CD14-positive monocyte (primary cell): Measurements from ENCODE around the gene MAST4. TPM values are rescaled to one million over a fixed set of nuclear protein-coding genes. Genes with fewer than 3 reads are reported as not detected.

Experiments
- DNase-seq, 3 donors: peaks; one replicate each; pipeline ENCODE4 v3.0.0-alpha.2; 2011 to 2022
- H2AFZ ChIP-seq: 2 replicates; pipeline ENCODE4 v1.6.0; 2012; ENCODE audit warnings: mild to moderate bottlenecking, low read depth, low read length, inconsistent platforms; ENCODE audit not compliant: insufficient read depth, poor library complexity, severe bottlenecking
- H3K27ac ChIP-seq, 2 donors: 1 replicate in 1 of 2; 2 replicates in 1 of 2; pipeline ENCODE4 v1.5.1; 2012 to 2013; ENCODE audit warnings: low read length in 2 of 2, control low read depth in 1 of 2, inconsistent platforms in 1 of 2, low read depth in 1 of 2, mild to moderate bottlenecking in 1 of 2
- H3K27me3 ChIP-seq, 2 donors: one replicate each; pipeline versions ENCODE4 v1.6.0 to v1.6.1; 2011 to 2013; ENCODE audit warnings: low read length in 2 of 2; ENCODE audit not compliant: control insufficient read depth in 2 of 2, insufficient read depth in 2 of 2
- H3K36me3 ChIP-seq, 2 donors: replicated peaks in 1 of 2; 1 replicate in 1 of 2; 2 replicates in 1 of 2; pipeline versions ENCODE4 v1.5.1 to v1.6.1; 2012 to 2013; ENCODE audit warnings: low read length in 2 of 2, control low read depth in 1 of 2, inconsistent platforms in 1 of 2, mild to moderate bottlenecking in 1 of 2; ENCODE audit not compliant: insufficient read depth in 2 of 2, control insufficient read depth in 1 of 2
- H3K4me1 ChIP-seq, 2 donors: 1 replicate in 1 of 2; 2 replicates in 1 of 2; pipeline versions ENCODE4 v1.5.1 to v1.6.1; 2012 to 2013; ENCODE audit warnings: low read length in 2 of 2, control low read depth in 1 of 2, inconsistent platforms in 1 of 2, mild to moderate bottlenecking in 1 of 2, moderate library complexity in 1 of 2; ENCODE audit not compliant: insufficient read depth in 2 of 2, control insufficient read depth in 1 of 2
- H3K4me2 ChIP-seq: replicated peaks from 2 replicates; pipeline ENCODE3; 2012; ENCODE audit warnings: low read length, moderate library complexity, mild to moderate bottlenecking; ENCODE audit not compliant: poor library complexity, severe bottlenecking; ENCODE audit errors: extremely low read depth
- H3K4me3 ChIP-seq, 3 experiments: fragments of 200-600 bp in 1 of 3; sonication (generic) in 1 of 3; replicated peaks in 1 of 3; 1 replicate in 2 of 3; 2 replicates in 1 of 3; pipeline ENCODE4 v1.5.1; 2011 to 2013; ENCODE audit warnings: low read length in 3 of 3, mild to moderate bottlenecking in 3 of 3, control low read depth in 2 of 3, low read depth in 2 of 3, inconsistent platforms in 1 of 3, moderate library complexity in 1 of 3
- H3K79me2 ChIP-seq: 2 replicates; pipeline ENCODE4 v1.6.0; 2012; ENCODE audit warnings: mild to moderate bottlenecking, control low read depth, inconsistent platforms, low read length, moderate library complexity; ENCODE audit not compliant: insufficient read depth
- H3K9ac ChIP-seq: 2 replicates; pipeline ENCODE4 v1.6.0; 2017; ENCODE audit warnings: low read length, mild to moderate bottlenecking; ENCODE audit not compliant: insufficient read depth, poor library complexity, severe bottlenecking
- H3K9me3 ChIP-seq, 2 donors: replicated peaks in 1 of 2; 1 replicate in 1 of 2; 2 replicates in 1 of 2; pipeline versions ENCODE4 v1.5.1 to v1.6.1; 2012 to 2013; ENCODE audit warnings: low read length in 2 of 2, control low read depth in 1 of 2; ENCODE audit not compliant: control insufficient read depth in 1 of 2, insufficient read depth in 1 of 2
- H4K20me1 ChIP-seq: 2 replicates; pipeline ENCODE4 v1.6.0; 2012; ENCODE audit warnings: mild to moderate bottlenecking, low read length, control low read depth, moderate library complexity; ENCODE audit not compliant: insufficient read depth
- H3K27ac Mint-ChIP-seq, 7 donors: one replicate each; pipeline ENCODE4 v1.8.0; 2020; ENCODE audit warnings: mild to moderate bottlenecking in 7 of 7, mixed read lengths in 7 of 7, moderate library complexity in 6 of 7, inconsistent platforms in 2 of 7
- H3K27me3 Mint-ChIP-seq, 3 donors: one replicate each; pipeline ENCODE4 v1.8.0; 2021 to 2022; ENCODE audit warnings: low read depth in 3 of 3, mild to moderate bottlenecking in 3 of 3, mixed read lengths in 3 of 3, moderate library complexity in 3 of 3, inconsistent platforms in 1 of 3
- H3K36me3 Mint-ChIP-seq, 2 donors: one replicate each; pipeline ENCODE4 v1.8.0; 2020; ENCODE audit warnings: mixed read lengths in 2 of 2, inconsistent platforms in 1 of 2, mild to moderate bottlenecking in 1 of 2
- H3K4me1 Mint-ChIP-seq: one replicate; pipeline ENCODE4 v1.8.0; 2020; ENCODE audit warnings: mild to moderate bottlenecking, mixed read lengths
- H3K4me3 Mint-ChIP-seq, 2 donors: one replicate each; pipeline ENCODE4 v1.8.0; 2020; ENCODE audit warnings: mild to moderate bottlenecking in 2 of 2, mixed read lengths in 2 of 2, moderate library complexity in 1 of 2
- H3K9me3 Mint-ChIP-seq, 7 donors: one replicate each; pipeline ENCODE4 v1.8.0; 2020 to 2022; ENCODE audit warnings: mixed read lengths in 7 of 7, mild to moderate bottlenecking in 6 of 7, moderate library complexity in 6 of 7, inconsistent platforms in 2 of 7
- CTCF ChIP-seq: fragments of 200-600 bp; IDR thresholded peaks from one replicate; pipeline ENCODE4 v1.8.0; 2022; ENCODE audit warnings: antibody characterized with exemption, mild to moderate bottlenecking
- WGBS: methylation state at CpG from one replicate; pipeline ENCODE4 v1.1.5; 2013; ENCODE audit warnings: missing lambda C conversion rate; ENCODE audit not compliant: insufficient coverage; 5-methylcytosine and 5-hydroxymethylcytosine counted together
- intact Hi-C, 2 donors: fragments of 100-400 bp; cut with micrococcal nuclease; formaldehyde crosslinking; loops; one replicate each; pipeline versions ENCODE4 v1.15.0 to v1.15.1; 2023
- polyA plus RNA-seq, 3 donors: library from polyadenylated mRNA; depleted of rRNA in 1 of 3; unstranded in 2 of 3; stranded (reverse) in 1 of 3; fragments of 300-500 nt in 2 of 3; fragments of >200 nt in 1 of 3; fragmentation: Illumina TruSeq in 2 of 3; gene quantifications; 1 replicate in 2 of 3; 2 replicates in 1 of 3; pipeline ENCODE4 v1.2.3, GENCODE V29; 2012 to 2021

Gene MAST4
- polyA plus RNA-seq, 3 donors = 0.03 to 0.24 TPM; not detected in 1

DNA sequence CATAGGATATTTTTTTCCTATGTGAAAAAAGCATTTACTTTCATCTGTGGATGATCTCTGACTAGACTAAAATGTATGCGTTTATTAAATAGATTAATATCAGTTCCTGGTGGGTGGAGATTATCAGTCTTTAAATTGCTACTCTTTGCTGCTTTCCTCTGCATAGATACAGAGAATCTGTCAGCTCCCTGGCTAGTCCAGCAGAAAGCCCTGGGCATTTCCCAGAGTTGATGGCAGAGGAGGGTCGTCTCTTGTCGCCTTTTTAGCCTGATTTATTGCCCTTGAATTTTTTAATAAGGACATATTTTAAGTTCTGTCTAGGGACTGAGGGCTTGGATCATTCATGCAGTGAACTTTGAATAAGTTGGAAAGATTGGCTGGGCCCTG, 434.9 kb downstream of the MAST4 start:
- H2AFZ ChIP-seq = no peak overlapping the region
- peaks cover 35% of the 10 kb centered on the region for H3K4me1 Mint-ChIP-seq
- DNase-seq = no peak
- H3K4me1 ChIP-seq = peaks cover 14 to 21% of the 10 kb centered on the region in 2 donors
- no peaks in the 10 kb centered on the region for H3K79me2 ChIP-seq
- no peak overlapping the region for H3K27ac ChIP-seq
- no peak overlapping the region for H3K4me2 ChIP-seq
- H3K27me3 ChIP-seq = no peaks in the 10 kb centered on the region
- no peaks in the 10 kb centered on the region for H3K36me3 Mint-ChIP-seq
- no peaks in the 10 kb centered on the region for H3K9me3 Mint-ChIP-seq
- intact Hi-C loops = no loop called here
- no peak overlapping the region for H3K4me3 ChIP-seq
- H3K27ac Mint-ChIP-seq = no peak overlapping the region
- H3K9ac ChIP-seq = no peak overlapping the region
- H3K4me3 Mint-ChIP-seq = no peak overlapping the region
- H3K36me3 ChIP-seq = no peaks in the 10 kb centered on the region
- no peaks in the 10 kb centered on the region for H4K20me1 ChIP-seq
- no peak for TF ChIP-seq CTCF
- 67% methylated on average over 2 of the region's 3 CpGs for WGBS
- peaks cover 0 to 1% (median 1%) of the 10 kb centered on the region in 3 donors for H3K27me3 Mint-ChIP-seq
- no peaks in the 10 kb centered on the region for H3K9me3 ChIP-seq

GRCh38 chr5:67031692-67032091, 435.5 kb downstream of the MAST4 start:
- H3K36me3 Mint-ChIP-seq = no peaks in the 10 kb centered on the region
- no peaks in the 10 kb centered on the region for H3K9me3 Mint-ChIP-seq
- Histone ChIP-seq H3K27ac (no peak overlapping the region), H3K4me3 (no peak overlapping the region), H3K4me1 (peaks cover 14 to 21% of the 10 kb centered on the region in 2 donors), H3K4me2 (no peak overlapping the region), H4K20me1 (no peaks in the 10 kb centered on the region), H3K27me3 (no peaks in the 10 kb centered on the region), H2AFZ (no peak overlapping the region), H3K9me3 (no peaks in the 10 kb centered on the region), H3K9ac (no peak overlapping the region), H3K36me3 (no peaks in the 10 kb centered on the region), H3K79me2 (no peaks in the 10 kb centered on the region)
- intact Hi-C loops = no loop called here
- H3K4me1 Mint-ChIP-seq = peaks cover 35% of the 10 kb centered on the region
- H3K4me3 Mint-ChIP-seq = no peak overlapping the region
- WGBS = no CpG with 5 or more reads among the region's 3 CpGs
- DNase-seq = no peak
- no peak for TF ChIP-seq CTCF
- peaks cover 0 to 1% (median 1%) of the 10 kb centered on the region in 3 donors for H3K27me3 Mint-ChIP-seq
- H3K27ac Mint-ChIP-seq = no peak overlapping the region
